Epithelial cell of esophagus (primary cell): ENCODE data around the gene GSC.
A peak's percentile ranks its signal among the peaks of the same experiment; 100 is the strongest.
"Not testable (repeated sequence)": the region's sequence is repeated elsewhere in the genome, so short reads cannot be mapped to it uniquely, and the experiment has no call there.

ENCODE experiments used
- DNase-seq: peaks from one replicate; pipeline ENCODE4 v3.0.0; 2010; ENCODE audit warnings: low read depth
- H3K4me3 ChIP-seq: 2 replicates; pipeline ENCODE4 v1.5.1; 2011; ENCODE audit warnings: mild to moderate bottlenecking, low read length, control low read depth
- TF ChIP-seq, protein P1 (sequence below): IDR thresholded peaks from 2 replicates; pipeline ENCODE4 v1.5.1; 2011; ENCODE audit warnings: low read depth, mild to moderate bottlenecking, low read length, control low read depth, inconsistent platforms; ENCODE audit not compliant: insufficient read depth; ENCODE audit errors: missing control alignments

Gene GSC

DNA sequence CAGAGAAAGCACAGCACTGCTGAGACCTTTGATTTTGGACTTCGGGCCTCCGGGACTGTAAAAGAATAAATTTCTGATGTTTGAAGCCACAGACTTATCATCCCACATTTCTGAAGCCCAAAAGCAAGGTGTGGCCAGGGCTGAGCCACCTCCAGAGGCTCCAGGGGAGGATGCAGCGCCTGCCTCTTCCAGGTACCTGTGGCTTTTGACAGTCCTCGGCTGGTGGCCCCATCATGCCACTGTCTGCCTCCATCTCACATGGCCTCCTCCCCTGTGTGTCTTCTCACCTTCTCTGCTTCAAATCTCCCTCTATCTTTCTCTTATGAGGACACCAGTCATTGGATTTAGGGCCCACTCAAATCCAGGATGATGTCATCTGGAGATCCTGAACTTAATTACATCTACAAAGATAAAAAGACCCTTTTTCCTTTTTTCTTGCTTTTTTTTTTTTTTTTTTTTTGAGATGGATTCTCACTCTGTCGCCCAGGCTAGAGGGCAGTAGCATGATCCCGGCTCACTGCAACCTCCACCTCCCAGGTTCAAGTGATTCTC, 15.4 kb downstream of the GSC start:
- H3K4me3 ChIP-seq = no peak overlapping the region
- no peak for DNase-seq
- TF ChIP-seq, protein P1, sequence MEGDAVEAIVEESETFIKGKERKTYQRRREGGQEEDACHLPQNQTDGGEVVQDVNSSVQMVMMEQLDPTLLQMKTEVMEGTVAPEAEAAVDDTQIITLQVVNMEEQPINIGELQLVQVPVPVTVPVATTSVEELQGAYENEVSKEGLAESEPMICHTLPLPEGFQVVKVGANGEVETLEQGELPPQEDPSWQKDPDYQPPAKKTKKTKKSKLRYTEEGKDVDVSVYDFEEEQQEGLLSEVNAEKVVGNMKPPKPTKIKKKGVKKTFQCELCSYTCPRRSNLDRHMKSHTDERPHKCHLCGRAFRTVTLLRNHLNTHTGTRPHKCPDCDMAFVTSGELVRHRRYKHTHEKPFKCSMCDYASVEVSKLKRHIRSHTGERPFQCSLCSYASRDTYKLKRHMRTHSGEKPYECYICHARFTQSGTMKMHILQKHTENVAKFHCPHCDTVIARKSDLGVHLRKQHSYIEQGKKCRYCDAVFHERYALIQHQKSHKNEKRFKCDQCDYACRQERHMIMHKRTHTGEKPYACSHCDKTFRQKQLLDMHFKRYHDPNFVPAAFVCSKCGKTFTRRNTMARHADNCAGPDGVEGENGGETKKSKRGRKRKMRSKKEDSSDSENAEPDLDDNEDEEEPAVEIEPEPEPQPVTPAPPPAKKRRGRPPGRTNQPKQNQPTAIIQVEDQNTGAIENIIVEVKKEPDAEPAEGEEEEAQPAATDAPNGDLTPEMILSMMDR = no peak

GRCh38 chr14:94752591-94753436, 17.1 kb downstream of the GSC start:
- no peak overlapping the region for H3K4me3 ChIP-seq
- TF ChIP-seq, protein P1 = no peak
- no peak for DNase-seq

- H3K4me3 ChIP-seq = no peak overlapping the region
- TF ChIP-seq, protein P1 = no peak
- no peak for DNase-seq
Measured at GRCh38 chr14:94751956-94752355, 18.0 kb downstream of the GSC start.

DNA sequence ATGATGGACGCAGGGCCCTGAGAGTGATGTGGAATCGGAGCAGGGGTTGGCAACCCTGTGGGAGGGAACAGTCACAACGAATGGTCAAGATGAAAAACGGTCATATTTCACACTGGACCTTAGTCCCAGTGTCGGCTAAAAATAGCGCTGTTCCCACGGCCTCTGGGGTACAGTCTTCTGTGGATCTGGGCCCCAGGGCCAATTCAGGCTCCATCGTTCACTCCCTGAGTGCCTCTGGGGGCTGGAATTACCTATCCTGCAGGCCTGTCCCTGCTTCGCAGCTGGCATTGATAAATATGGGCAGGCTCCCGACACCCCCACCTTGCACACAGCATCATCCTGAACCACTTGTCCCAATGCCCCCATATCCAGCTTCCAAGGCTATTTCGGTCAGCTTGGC, 18.6 kb downstream of the GSC start:
- H3K4me3 ChIP-seq = no peak overlapping the region
- TF ChIP-seq, protein P1 = no peak
- DNase-seq = no peak

DNA sequence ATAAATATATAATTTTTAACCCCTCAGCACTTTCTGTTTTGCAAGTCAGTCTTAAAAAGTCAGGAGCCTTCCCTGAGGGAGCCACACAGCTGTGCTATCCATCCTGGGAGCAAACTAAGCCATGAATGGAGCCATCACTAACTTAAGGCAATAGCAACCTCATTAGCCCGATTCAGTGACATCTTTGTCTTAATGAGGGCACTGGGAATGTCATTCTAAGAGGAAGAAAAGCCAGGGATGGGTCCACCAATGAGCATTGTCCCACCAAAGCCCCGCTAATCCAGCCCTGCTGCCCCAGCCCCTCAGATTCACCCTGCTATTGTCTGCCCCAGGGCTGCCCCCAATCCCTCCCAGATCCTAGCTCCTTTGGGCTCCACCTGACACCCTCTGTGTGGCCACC, 19.5 kb downstream of the GSC start:
- no peak overlapping the region for H3K4me3 ChIP-seq
- DNase-seq = no peak
- TF ChIP-seq, protein P1 = no peak

- no peak for DNase-seq
- no peak overlapping the region for H3K4me3 ChIP-seq
- TF ChIP-seq, protein P1 = peak; percentile 13
Measured at GRCh38 chr14:94748667-94749347, 21.1 kb downstream of the GSC start.

GRCh38 chr14:94747739-94748138, 22.2 kb downstream of the GSC start:
- no peak overlapping the region for H3K4me3 ChIP-seq
- TF ChIP-seq, protein P1 = no peak
- DNase-seq = no peak

GRCh38 chr14:94747153-94747552, 22.8 kb downstream of the GSC start:
- DNase-seq, H3K4me3 ChIP-seq: not testable (repeated sequence)
